ENCODE results near the gene ACADL.

ACADL gene

DNA sequence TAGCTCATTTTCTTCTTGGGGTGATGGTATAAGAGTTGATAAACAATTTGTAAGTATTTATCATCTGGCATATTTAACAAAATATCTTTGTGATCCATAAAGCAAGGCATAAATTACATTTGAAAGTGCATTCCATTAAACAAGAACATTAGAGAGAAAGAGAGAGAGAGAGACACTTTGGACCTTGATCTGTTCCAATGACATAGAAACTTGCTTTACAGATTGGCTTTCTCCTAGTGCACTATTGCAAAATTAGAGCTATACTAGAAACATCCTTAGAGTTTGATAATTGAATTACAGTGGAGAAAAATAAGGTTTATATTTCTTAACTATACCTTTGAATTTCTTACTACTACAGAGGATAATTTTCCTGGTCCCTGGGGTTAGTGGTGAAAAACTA is 5.7 kb upstream of the ACADL start:
- no peak overlapping the region for H3K4me3 ChIP-seq (ENCODE audit: low read depth, low read length)
- DNase-seq (ENCODE audit: low read depth, low spot score): no peak
- TF ChIP-seq, protein P1, sequence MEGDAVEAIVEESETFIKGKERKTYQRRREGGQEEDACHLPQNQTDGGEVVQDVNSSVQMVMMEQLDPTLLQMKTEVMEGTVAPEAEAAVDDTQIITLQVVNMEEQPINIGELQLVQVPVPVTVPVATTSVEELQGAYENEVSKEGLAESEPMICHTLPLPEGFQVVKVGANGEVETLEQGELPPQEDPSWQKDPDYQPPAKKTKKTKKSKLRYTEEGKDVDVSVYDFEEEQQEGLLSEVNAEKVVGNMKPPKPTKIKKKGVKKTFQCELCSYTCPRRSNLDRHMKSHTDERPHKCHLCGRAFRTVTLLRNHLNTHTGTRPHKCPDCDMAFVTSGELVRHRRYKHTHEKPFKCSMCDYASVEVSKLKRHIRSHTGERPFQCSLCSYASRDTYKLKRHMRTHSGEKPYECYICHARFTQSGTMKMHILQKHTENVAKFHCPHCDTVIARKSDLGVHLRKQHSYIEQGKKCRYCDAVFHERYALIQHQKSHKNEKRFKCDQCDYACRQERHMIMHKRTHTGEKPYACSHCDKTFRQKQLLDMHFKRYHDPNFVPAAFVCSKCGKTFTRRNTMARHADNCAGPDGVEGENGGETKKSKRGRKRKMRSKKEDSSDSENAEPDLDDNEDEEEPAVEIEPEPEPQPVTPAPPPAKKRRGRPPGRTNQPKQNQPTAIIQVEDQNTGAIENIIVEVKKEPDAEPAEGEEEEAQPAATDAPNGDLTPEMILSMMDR (IDR thresholded peaks at IDR 0.05; ENCODE audit: low read depth, low read length): no peak
- in situ Hi-C loops (cut with HindIII; ENCODE audit: low sequenced_read_pairs): no loop called here

DNA sequence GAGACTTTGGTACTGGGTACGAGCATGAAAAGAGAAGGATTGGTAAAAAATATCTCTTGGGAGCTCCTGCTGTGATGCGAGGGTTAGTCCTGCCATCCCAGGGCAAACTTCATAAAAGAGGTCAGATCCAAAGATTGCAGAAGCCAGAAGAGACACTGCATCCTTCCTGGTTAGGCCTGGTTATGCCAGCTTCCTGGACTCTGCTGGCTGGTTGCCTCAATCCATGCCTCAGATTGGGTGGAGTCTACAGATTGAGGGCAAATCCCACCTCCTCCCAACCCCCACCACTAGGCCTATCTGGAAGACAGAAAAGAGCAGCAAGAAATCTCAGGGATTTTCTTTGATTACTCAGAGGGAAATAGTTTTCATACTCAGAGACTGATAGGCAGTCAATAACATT is 5.3 kb upstream of the ACADL start:
- no peak overlapping the region for H3K4me3 ChIP-seq (ENCODE audit: low read depth, low read length)
- DNase-seq (ENCODE audit: low read depth, low spot score): no peak
- TF ChIP-seq, protein P1 (IDR thresholded peaks at IDR 0.05; ENCODE audit: low read depth, low read length): no peak
- in situ Hi-C loops (cut with HindIII; ENCODE audit: low sequenced_read_pairs): no loop called here

DNA sequence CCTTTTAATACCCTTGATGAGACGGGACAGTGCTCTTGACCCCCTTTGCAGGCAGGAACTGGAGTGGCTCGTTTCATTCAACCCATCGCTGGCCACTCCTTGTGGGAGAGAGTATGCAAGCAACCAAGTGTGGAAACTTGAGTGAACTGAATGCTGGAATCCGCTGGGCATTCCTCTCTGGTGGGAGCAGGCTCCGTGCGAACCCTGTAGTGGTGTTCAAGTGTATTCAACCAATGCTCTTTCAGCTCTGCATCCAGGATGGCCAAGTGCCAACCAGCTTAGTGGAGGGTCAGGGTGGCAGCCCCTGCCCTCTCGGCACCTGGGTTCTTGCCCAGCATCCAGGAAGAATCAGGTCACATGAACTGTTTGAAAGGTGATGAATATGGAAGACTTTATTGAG is 3.3 kb upstream of the ACADL start:
- DNase-seq (ENCODE audit: low read depth, low spot score): no peak
- in situ Hi-C loops (cut with HindIII; ENCODE audit: low sequenced_read_pairs): no loop called here
- H3K4me3 ChIP-seq (ENCODE audit: low read depth, low read length): no peak overlapping the region
- TF ChIP-seq, protein P1 (IDR thresholded peaks at IDR 0.05; ENCODE audit: low read depth, low read length): no peak

DNA sequence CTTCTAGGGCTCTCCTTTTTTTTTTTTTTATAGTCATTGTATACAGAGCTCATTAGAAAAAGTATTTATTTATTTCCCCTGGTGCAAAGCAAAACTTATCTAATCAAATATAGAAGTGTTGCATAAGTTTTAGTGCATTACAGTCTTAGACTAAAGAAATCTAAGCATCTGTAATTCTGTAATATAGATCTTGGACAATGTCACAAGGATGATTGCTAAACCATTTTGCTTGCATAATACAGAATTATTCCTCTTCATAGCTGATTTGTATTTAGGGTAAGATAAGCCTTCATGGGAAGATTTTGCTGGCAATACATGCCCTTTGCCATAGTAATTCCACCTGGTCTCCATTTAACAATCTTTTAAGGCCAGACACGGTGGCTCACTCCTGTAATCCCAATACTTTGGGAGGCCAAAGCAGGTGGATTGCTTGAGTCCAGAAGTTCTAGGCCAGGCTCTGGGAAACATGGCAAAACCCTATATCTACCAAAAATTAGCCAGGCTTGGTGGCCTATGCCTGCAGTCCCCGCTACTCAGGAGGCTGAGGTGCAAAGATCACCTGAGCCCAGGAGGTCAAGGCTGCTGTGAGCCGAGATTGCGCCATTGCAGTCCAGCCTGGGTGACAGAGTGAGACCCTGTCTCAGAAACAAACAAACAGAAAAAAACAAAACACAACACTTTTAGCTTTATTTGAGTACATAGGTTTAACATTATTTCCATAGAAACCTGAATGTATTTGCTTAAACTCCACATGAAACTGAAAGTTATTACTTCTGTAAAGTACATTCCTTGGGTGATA is 2.2 kb upstream of the ACADL start:
- no peak for DNase-seq (ENCODE audit: low read depth, low spot score)
- in situ Hi-C loops (cut with HindIII; ENCODE audit: low sequenced_read_pairs): no loop called here
- TF ChIP-seq, protein P1 (IDR thresholded peaks at IDR 0.05; ENCODE audit: low read depth, low read length): no peak
- H3K4me3 ChIP-seq (ENCODE audit: low read depth, low read length): no peak overlapping the region

DNA sequence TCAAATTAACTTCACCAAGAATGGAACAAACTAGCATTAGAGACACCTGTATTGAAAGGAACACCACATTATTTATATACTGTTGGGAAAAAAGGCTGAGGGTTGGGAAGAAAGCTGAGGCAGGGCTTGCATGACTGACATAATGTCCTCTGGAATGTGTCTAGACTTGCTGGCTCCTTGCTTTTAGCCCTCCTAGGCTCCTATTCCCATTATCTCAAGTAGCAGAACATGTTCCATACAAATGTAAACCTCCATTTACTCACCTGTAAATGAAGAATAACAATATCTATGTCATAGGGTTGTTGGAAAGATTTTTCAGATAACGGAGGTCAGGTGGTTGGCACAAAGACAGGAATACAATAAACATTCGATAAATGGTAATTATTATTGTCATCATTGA is 976 bp upstream of the ACADL start:
- in situ Hi-C loops (cut with HindIII; ENCODE audit: low sequenced_read_pairs): no loop called here
- TF ChIP-seq, protein P1 (IDR thresholded peaks at IDR 0.05; ENCODE audit: low read depth, low read length): no peak
- DNase-seq (ENCODE audit: low read depth, low spot score): no peak
- no peak overlapping the region for H3K4me3 ChIP-seq (ENCODE audit: low read depth, low read length)

DNA sequence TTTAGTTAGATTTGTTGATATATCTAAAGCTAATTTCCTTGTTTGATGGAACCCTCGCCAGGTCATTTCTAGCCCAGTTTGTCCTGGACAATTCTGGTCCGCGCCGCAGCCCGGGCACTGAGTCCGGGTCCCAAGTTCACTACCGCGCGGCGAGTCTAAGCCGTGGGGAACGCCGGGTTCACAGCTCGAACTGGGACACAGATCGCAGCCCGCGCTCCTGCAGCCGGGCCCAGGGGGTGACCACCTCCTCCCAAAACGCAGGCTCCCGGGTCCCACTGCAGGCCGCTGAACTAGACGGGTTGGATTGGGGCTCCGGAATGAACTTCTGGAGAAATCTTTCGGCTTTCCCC is 681 bp downstream of the ACADL start:
- no peak for DNase-seq (ENCODE audit: low read depth, low spot score)
- TF ChIP-seq, protein P1 (IDR thresholded peaks at IDR 0.05; ENCODE audit: low read depth, low read length): no peak
- in situ Hi-C loops (cut with HindIII; ENCODE audit: low sequenced_read_pairs): no loop called here
- peak overlapping the region; percentile 55 for H3K4me3 ChIP-seq (ENCODE audit: low read depth, low read length)

Measured in astrocyte of the spinal cord (primary cell).